Psoas muscle (tissue), 8 donors: ENCODE results near the gene PTPRN. TPM values are rescaled to one million over a fixed set of nuclear protein-coding genes. Genes with fewer than 3 reads are reported as not detected.

Source experiments
- ATAC-seq, 4 donors: fragments of 200-7000 bp; cut with Tn5 transposase; one replicate each; pipeline ENCODE4 v1.9.1; 2020; ENCODE audit warnings: moderate library complexity in 3 of 4, mild to moderate bottlenecking in 2 of 4
- DNase-seq, 2 donors: peaks; one replicate each; pipeline ENCODE4 v3.0.0-alpha.2; 2020
- H3K27ac ChIP-seq: fragments of 200-600 bp; one replicate; pipeline ENCODE4 v1.8.0; 2022
- H3K27me3 ChIP-seq, 3 donors: fragments of 200-600 bp in 1 of 3; one replicate each; pipeline versions ENCODE4 v1.6.1 to v1.8.0; 2013 to 2022; ENCODE audit warnings: low read length in 2 of 3, mild to moderate bottlenecking in 2 of 3, moderate library complexity in 1 of 3; ENCODE audit not compliant: insufficient read depth in 3 of 3
- H3K36me3 ChIP-seq, 2 donors: fragments of 200-600 bp in 1 of 2; one replicate each; pipeline versions ENCODE4 v1.6.1 to v1.8.0; 2013 to 2022; ENCODE audit warnings: low read depth in 1 of 2, mild to moderate bottlenecking in 1 of 2, moderate library complexity in 1 of 2; ENCODE audit not compliant: insufficient read depth in 1 of 2
- H3K4me1 ChIP-seq: fragments of 200-600 bp; one replicate; pipeline ENCODE4 v1.8.0; 2022
- H3K4me3 ChIP-seq: fragments of 200-600 bp; one replicate; pipeline ENCODE4 v1.8.0; 2022; ENCODE audit warnings: mild to moderate bottlenecking
- H3K9me3 ChIP-seq: fragments of 200-600 bp; one replicate; pipeline ENCODE4 v1.8.0; 2022
- WGBS, 3 donors: extraction: QIAGEN DNeasy Blood & Tissue Kit; methylation state at CpG; one replicate each; pipeline versions ENCODE4 v1.1.6 to v1.1.7; 2013; 5-methylcytosine and 5-hydroxymethylcytosine counted together
- intact Hi-C, 2 donors: fragments of 100-400 bp; cut with DNase I; formaldehyde crosslinking; loops; one replicate each; pipeline versions ENCODE4 v1.11.0 to v1.14.2; 2022
- polyA plus RNA-seq, 3 donors: library from polyadenylated mRNA; stranded (reverse); fragments of 200-250 nt; gene quantifications; one replicate each; pipeline ENCODE4 v1.2.3, GENCODE V29; 2013
- total RNA-seq, 4 donors: library from RNA; stranded (reverse); fragmentation: NEBNext Ultra II Directional in 2 of 4; extraction: Animal tissue kit (Norgen Biotek cat#: 25700) in 2 of 4; gene quantifications; one replicate each; pipeline versions ENCODE4 v1.2.1 to v1.2.4, GENCODE V29; 2021 to 2023
- TF ChIP-seq, protein P1 (sequence below): fragments of 200-600 bp; IDR thresholded peaks from one replicate; pipeline ENCODE4 v1.8.0; 2022; ENCODE audit warnings: antibody characterized with exemption
- donor health status: healthy with polysubstance abuse.
- donor health status: DM: no; HTN: no; CAD: no; lungs with moderate emphysema.
- donor health status: Bipolar disorder and iron deficiency.
- donor health status: healthy.
- donor health status: DM: yes; HTN: yes; CAD: no.
- donor health status: DM: no; HTN: no; CAD: no.
- donor health status: DM: no; HTN: no; CAD: no.
- donor health status: DM: yes; HTN: yes; CAD: no.

Gene PTPRN
- total and polyA plus RNA-seq, 7 donors: 0.03 to 1.1 (median 0.17) TPM; not detected in 2

DNA sequence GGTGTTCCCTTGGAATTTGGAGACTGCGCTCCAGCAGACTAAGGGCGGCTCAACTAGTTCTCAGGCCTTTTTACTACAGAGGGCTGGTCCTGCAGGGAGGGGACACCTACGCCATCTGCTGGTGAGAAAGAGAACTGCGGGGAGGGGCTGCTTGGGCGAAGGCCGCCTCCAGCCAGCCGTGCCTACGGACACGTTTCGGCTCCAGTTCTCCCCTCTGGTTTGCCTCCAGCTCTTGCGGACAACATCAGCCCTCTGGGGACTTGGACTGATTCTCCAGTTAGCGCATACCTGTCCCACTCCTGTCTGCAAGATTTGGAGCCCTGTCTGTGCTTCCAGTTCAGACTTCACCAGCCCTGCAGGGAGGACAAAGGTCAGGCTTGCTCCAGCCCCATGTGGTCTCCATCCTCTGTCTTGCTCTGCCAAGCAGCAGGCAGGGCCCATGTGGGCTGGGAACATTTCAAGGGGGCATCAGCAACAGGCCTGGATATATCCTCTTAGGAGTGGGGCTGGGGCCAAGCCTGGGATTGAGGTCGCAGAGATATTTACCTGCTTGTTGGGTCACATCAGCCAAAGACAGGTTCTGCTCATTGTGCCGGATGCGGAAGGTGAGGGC, 10.3 kb downstream of the PTPRN start:
- H3K27ac ChIP-seq: no peak overlapping the region
- peak; percentile 65 to 81 (median 77) for ATAC-seq
- H3K36me3 ChIP-seq: no peaks in the 10 kb centered on the region
- 21 to 22% (median 21%) methylated on average over 14 to 15 of the region's 15 CpGs for WGBS, 3 donors
- peaks cover 0 to 16% (median 6%) of the 10 kb centered on the region in 3 donors for H3K27me3 ChIP-seq
- no peaks in the 10 kb centered on the region for H3K9me3 ChIP-seq
- no peak overlapping the region for H3K4me3 ChIP-seq
- H3K4me1 ChIP-seq: peaks cover 4% of the 10 kb centered on the region
- TF ChIP-seq, protein P1, sequence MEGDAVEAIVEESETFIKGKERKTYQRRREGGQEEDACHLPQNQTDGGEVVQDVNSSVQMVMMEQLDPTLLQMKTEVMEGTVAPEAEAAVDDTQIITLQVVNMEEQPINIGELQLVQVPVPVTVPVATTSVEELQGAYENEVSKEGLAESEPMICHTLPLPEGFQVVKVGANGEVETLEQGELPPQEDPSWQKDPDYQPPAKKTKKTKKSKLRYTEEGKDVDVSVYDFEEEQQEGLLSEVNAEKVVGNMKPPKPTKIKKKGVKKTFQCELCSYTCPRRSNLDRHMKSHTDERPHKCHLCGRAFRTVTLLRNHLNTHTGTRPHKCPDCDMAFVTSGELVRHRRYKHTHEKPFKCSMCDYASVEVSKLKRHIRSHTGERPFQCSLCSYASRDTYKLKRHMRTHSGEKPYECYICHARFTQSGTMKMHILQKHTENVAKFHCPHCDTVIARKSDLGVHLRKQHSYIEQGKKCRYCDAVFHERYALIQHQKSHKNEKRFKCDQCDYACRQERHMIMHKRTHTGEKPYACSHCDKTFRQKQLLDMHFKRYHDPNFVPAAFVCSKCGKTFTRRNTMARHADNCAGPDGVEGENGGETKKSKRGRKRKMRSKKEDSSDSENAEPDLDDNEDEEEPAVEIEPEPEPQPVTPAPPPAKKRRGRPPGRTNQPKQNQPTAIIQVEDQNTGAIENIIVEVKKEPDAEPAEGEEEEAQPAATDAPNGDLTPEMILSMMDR: peak; percentile 99
- DNase-seq: peak; percentile 82 to 93
- intact Hi-C loops: loop anchor here (1.0 to 10.0 kb wide), 3 partner anchors 54 to 139 kb away; partner anchors contain the start of genes NHEJ1 (in 2 of the 2), GLB1L (in 1 of the 2) and STK16 (in 1 of the 2)

GRCh38 chr2:219297766-219298456, 11.3 kb downstream of the PTPRN start:
- no peaks in the 10 kb centered on the region for H3K9me3 ChIP-seq
- TF ChIP-seq, protein P1: no peak
- no peak for ATAC-seq
- DNase-seq: no peak
- no peak overlapping the region for H3K4me3 ChIP-seq
- WGBS, 3 donors: 79 to 81% (median 81%) methylated on average over 14 of the region's 14 CpGs
- peaks cover 4% of the 10 kb centered on the region for H3K4me1 ChIP-seq
- H3K27ac ChIP-seq: no peak overlapping the region
- no peaks in the 10 kb centered on the region for H3K36me3 ChIP-seq
- intact Hi-C loops: loop anchor here (1.0 to 10.0 kb wide), 3 partner anchors 53 to 138 kb away; partner anchors contain the start of genes NHEJ1 (in 2 of the 2), GLB1L (in 1 of the 2) and STK16 (in 1 of the 2)
- peaks cover 0 to 10% (median 6%) of the 10 kb centered on the region in 3 donors for H3K27me3 ChIP-seq

- no peaks in the 10 kb centered on the region for H3K36me3 ChIP-seq
- no peak overlapping the region for H3K4me3 ChIP-seq
- peaks cover 4% of the 10 kb centered on the region for H3K4me1 ChIP-seq
- no peak overlapping the region for H3K27ac ChIP-seq
- no peak for DNase-seq
- H3K9me3 ChIP-seq: no peaks in the 10 kb centered on the region
- intact Hi-C loops: loop anchor here in 1 of 2 donors (5.0 to 10.0 kb wide), 2 partner anchors 52 to 135 kb away; partner anchors contain the start of genes GLB1L, NHEJ1 and STK16
- 83 to 88% (median 84%) methylated on average over 23 to 25 of the region's 25 CpGs for WGBS, 3 donors
- no peak for ATAC-seq
- H3K27me3 ChIP-seq: peaks cover 0 to 1% (median 0%) of the 10 kb centered on the region in 3 donors
- TF ChIP-seq, protein P1: no peak
Measured at GRCh38 chr2:219296631-219297391, 12.4 kb downstream of the PTPRN start.

DNA sequence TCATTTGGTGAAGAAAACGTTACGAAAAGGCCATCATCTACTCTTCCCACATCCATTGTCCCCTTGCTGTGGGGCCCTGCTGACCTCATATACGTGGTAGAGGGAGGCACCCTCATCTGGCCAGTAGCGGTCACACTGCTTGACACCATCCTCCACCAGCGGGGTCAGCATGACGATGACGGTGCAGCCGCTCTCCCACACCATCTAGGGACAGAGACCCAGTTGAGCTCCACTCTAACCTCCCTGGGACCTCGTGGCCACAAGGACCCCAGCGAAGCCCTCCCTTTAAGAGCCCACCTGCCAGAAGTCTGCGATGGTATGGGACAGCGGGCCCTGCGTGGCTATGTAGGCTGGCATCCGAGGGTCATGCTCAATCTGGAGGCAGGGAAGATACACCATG, 13.1 kb downstream of the PTPRN start:
- peaks cover 0 to 1% (median 0%) of the 10 kb centered on the region in 3 donors for H3K27me3 ChIP-seq
- peak in 1 of 2 donors; percentile 41 for DNase-seq
- TF ChIP-seq, protein P1: no peak
- no peak overlapping the region for H3K4me3 ChIP-seq
- H3K27ac ChIP-seq: no peak overlapping the region
- peaks cover 4% of the 10 kb centered on the region for H3K4me1 ChIP-seq
- intact Hi-C loops: loop anchor here in 1 of 2 donors (5.0 to 10.0 kb wide), 2 partner anchors 51 to 134 kb away; partner anchors contain the start of genes GLB1L, NHEJ1 and STK16
- H3K9me3 ChIP-seq: no peaks in the 10 kb centered on the region
- no peaks in the 10 kb centered on the region for H3K36me3 ChIP-seq
- 82 to 88% (median 84%) methylated on average over 14 of the region's 14 CpGs for WGBS, 3 donors
- ATAC-seq: no peak
